CD14-positive monocyte (primary cell): ENCODE results near the gene LRP1B. TPM values are rescaled to one million over a fixed set of nuclear protein-coding genes. Genes with fewer than 3 reads are reported as not detected.

Experiments used
- DNase-seq, 3 donors: peaks; one replicate each; pipeline ENCODE4 v3.0.0-alpha.2; 2011 to 2022
- H2AFZ ChIP-seq: 2 replicates; pipeline ENCODE4 v1.6.0; 2012; ENCODE audit warnings: mild to moderate bottlenecking, low read depth, low read length, inconsistent platforms; ENCODE audit not compliant: insufficient read depth, poor library complexity, severe bottlenecking
- H3K27ac ChIP-seq, 2 donors: 1 replicate in 1 of 2; 2 replicates in 1 of 2; pipeline ENCODE4 v1.5.1; 2012 to 2013; ENCODE audit warnings: low read length in 2 of 2, control low read depth in 1 of 2, inconsistent platforms in 1 of 2, low read depth in 1 of 2, mild to moderate bottlenecking in 1 of 2
- H3K27me3 ChIP-seq, 2 donors: one replicate each; pipeline versions ENCODE4 v1.6.0 to v1.6.1; 2011 to 2013; ENCODE audit warnings: low read length in 2 of 2; ENCODE audit not compliant: control insufficient read depth in 2 of 2, insufficient read depth in 2 of 2
- H3K36me3 ChIP-seq, 2 donors: replicated peaks in 1 of 2; 1 replicate in 1 of 2; 2 replicates in 1 of 2; pipeline versions ENCODE4 v1.5.1 to v1.6.1; 2012 to 2013; ENCODE audit warnings: low read length in 2 of 2, control low read depth in 1 of 2, inconsistent platforms in 1 of 2, mild to moderate bottlenecking in 1 of 2; ENCODE audit not compliant: insufficient read depth in 2 of 2, control insufficient read depth in 1 of 2
- H3K4me1 ChIP-seq, 2 donors: 1 replicate in 1 of 2; 2 replicates in 1 of 2; pipeline versions ENCODE4 v1.5.1 to v1.6.1; 2012 to 2013; ENCODE audit warnings: low read length in 2 of 2, control low read depth in 1 of 2, inconsistent platforms in 1 of 2, mild to moderate bottlenecking in 1 of 2, moderate library complexity in 1 of 2; ENCODE audit not compliant: insufficient read depth in 2 of 2, control insufficient read depth in 1 of 2
- H3K4me2 ChIP-seq: replicated peaks from 2 replicates; pipeline ENCODE3; 2012; ENCODE audit warnings: low read length, moderate library complexity, mild to moderate bottlenecking; ENCODE audit not compliant: poor library complexity, severe bottlenecking; ENCODE audit errors: extremely low read depth
- H3K4me3 ChIP-seq, 3 experiments: fragments of 200-600 bp in 1 of 3; sonication (generic) in 1 of 3; replicated peaks in 1 of 3; 1 replicate in 2 of 3; 2 replicates in 1 of 3; pipeline ENCODE4 v1.5.1; 2011 to 2013; ENCODE audit warnings: low read length in 3 of 3, mild to moderate bottlenecking in 3 of 3, control low read depth in 2 of 3, low read depth in 2 of 3, inconsistent platforms in 1 of 3, moderate library complexity in 1 of 3
- H3K79me2 ChIP-seq: 2 replicates; pipeline ENCODE4 v1.6.0; 2012; ENCODE audit warnings: mild to moderate bottlenecking, control low read depth, inconsistent platforms, low read length, moderate library complexity; ENCODE audit not compliant: insufficient read depth
- H3K9ac ChIP-seq: 2 replicates; pipeline ENCODE4 v1.6.0; 2017; ENCODE audit warnings: low read length, mild to moderate bottlenecking; ENCODE audit not compliant: insufficient read depth, poor library complexity, severe bottlenecking
- H3K9me3 ChIP-seq, 2 donors: replicated peaks in 1 of 2; 1 replicate in 1 of 2; 2 replicates in 1 of 2; pipeline versions ENCODE4 v1.5.1 to v1.6.1; 2012 to 2013; ENCODE audit warnings: low read length in 2 of 2, control low read depth in 1 of 2; ENCODE audit not compliant: control insufficient read depth in 1 of 2, insufficient read depth in 1 of 2
- H4K20me1 ChIP-seq: 2 replicates; pipeline ENCODE4 v1.6.0; 2012; ENCODE audit warnings: mild to moderate bottlenecking, low read length, control low read depth, moderate library complexity; ENCODE audit not compliant: insufficient read depth
- H3K27ac Mint-ChIP-seq, 7 donors: one replicate each; pipeline ENCODE4 v1.8.0; 2020; ENCODE audit warnings: mild to moderate bottlenecking in 7 of 7, mixed read lengths in 7 of 7, moderate library complexity in 6 of 7, inconsistent platforms in 2 of 7
- H3K27me3 Mint-ChIP-seq, 3 donors: one replicate each; pipeline ENCODE4 v1.8.0; 2021 to 2022; ENCODE audit warnings: low read depth in 3 of 3, mild to moderate bottlenecking in 3 of 3, mixed read lengths in 3 of 3, moderate library complexity in 3 of 3, inconsistent platforms in 1 of 3
- H3K36me3 Mint-ChIP-seq, 2 donors: one replicate each; pipeline ENCODE4 v1.8.0; 2020; ENCODE audit warnings: mixed read lengths in 2 of 2, inconsistent platforms in 1 of 2, mild to moderate bottlenecking in 1 of 2
- H3K4me1 Mint-ChIP-seq: one replicate; pipeline ENCODE4 v1.8.0; 2020; ENCODE audit warnings: mild to moderate bottlenecking, mixed read lengths
- H3K4me3 Mint-ChIP-seq, 2 donors: one replicate each; pipeline ENCODE4 v1.8.0; 2020; ENCODE audit warnings: mild to moderate bottlenecking in 2 of 2, mixed read lengths in 2 of 2, moderate library complexity in 1 of 2
- H3K9me3 Mint-ChIP-seq, 7 donors: one replicate each; pipeline ENCODE4 v1.8.0; 2020 to 2022; ENCODE audit warnings: mixed read lengths in 7 of 7, mild to moderate bottlenecking in 6 of 7, moderate library complexity in 6 of 7, inconsistent platforms in 2 of 7
- CTCF ChIP-seq: fragments of 200-600 bp; IDR thresholded peaks from one replicate; pipeline ENCODE4 v1.8.0; 2022; ENCODE audit warnings: antibody characterized with exemption, mild to moderate bottlenecking
- WGBS: methylation state at CpG from one replicate; pipeline ENCODE4 v1.1.5; 2013; ENCODE audit warnings: missing lambda C conversion rate; ENCODE audit not compliant: insufficient coverage; 5-methylcytosine and 5-hydroxymethylcytosine counted together
- intact Hi-C, 2 donors: fragments of 100-400 bp; cut with micrococcal nuclease; formaldehyde crosslinking; loops; one replicate each; pipeline versions ENCODE4 v1.15.0 to v1.15.1; 2023
- polyA plus RNA-seq, 3 donors: library from polyadenylated mRNA; depleted of rRNA in 1 of 3; unstranded in 2 of 3; stranded (reverse) in 1 of 3; fragments of 300-500 nt in 2 of 3; fragments of >200 nt in 1 of 3; fragmentation: Illumina TruSeq in 2 of 3; gene quantifications; 1 replicate in 2 of 3; 2 replicates in 1 of 3; pipeline ENCODE4 v1.2.3, GENCODE V29; 2012 to 2021

Gene LRP1B
- polyA plus RNA-seq, 3 donors: not detected

DNA sequence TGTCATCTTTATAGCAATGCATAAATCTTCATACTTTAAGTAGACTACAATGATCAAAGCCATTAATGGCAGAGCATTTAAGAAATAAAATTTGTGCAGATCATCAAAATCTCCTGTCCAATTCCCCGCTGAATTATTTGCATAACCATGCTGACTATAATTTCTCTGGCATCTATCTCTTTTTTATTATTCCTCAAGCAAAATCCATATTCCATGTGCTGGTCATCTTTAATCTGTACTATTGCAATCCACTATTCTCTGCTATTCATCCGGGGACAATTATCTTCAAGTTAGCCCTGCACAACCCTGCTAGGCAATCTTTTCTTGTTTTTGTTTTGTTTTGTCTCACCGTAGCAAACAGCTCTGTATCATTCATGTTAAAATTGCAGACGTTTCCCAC lies 1881.0 kb downstream of the LRP1B start:
- no peak for TF ChIP-seq CTCF
- Histone ChIP-seq H3K9ac (no peak overlapping the region), H3K4me1 (no peaks in the 10 kb centered on the region), H4K20me1 (no peaks in the 10 kb centered on the region), H3K27me3 (no peaks in the 10 kb centered on the region), H3K27ac (no peak overlapping the region), H3K4me2 (no peak overlapping the region), H3K9me3 (no peaks in the 10 kb centered on the region), H2AFZ (no peak overlapping the region), H3K36me3 (no peaks in the 10 kb centered on the region), H3K4me3 (no peak overlapping the region), H3K79me2 (no peaks in the 10 kb centered on the region)
- Mint-ChIP-seq H3K9me3 (no peaks in the 10 kb centered on the region), H3K27ac (no peak overlapping the region), H3K36me3 (no peaks in the 10 kb centered on the region), H3K4me1 (no peaks in the 10 kb centered on the region), H3K4me3 (no peak overlapping the region), H3K27me3 (no peaks in the 10 kb centered on the region)
- intact Hi-C loops: no loop called here
- WGBS: 91% methylated on average over 2 of the region's 4 CpGs
- DNase-seq: no peak

DNA sequence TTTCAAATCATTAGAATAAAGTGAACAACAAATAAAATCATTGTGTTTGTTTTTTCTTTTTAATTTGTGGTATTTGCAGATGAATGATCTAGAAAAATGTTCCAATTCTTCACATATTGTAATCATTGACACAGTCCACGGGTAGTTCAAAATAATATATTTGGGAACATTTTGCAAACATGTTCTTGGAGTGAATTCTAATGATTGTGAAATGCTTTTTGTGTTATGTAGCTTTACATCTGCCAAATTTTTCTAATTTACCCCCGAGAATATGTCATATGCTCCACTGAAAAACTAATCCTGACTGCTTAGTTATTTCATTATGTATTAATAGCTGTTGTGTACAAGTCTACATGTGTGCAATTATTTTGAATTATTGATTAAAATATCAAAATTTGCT lies 1882.2 kb downstream of the LRP1B start:
- H3K9ac ChIP-seq: no peak overlapping the region
- H3K27ac Mint-ChIP-seq: no peak overlapping the region
- no peak overlapping the region for H3K4me3 ChIP-seq
- no peak overlapping the region for H3K27ac ChIP-seq
- H3K4me3 Mint-ChIP-seq: no peak overlapping the region
- H3K27me3 Mint-ChIP-seq: no peaks in the 10 kb centered on the region
- H3K4me1 Mint-ChIP-seq: no peaks in the 10 kb centered on the region
- H3K27me3 ChIP-seq: no peaks in the 10 kb centered on the region
- H2AFZ ChIP-seq: no peak overlapping the region
- no peak for TF ChIP-seq CTCF
- intact Hi-C loops: no loop called here
- WGBS: no CpG with 5 or more reads among the region's 2 CpGs
- H3K9me3 Mint-ChIP-seq: no peaks in the 10 kb centered on the region
- no peaks in the 10 kb centered on the region for H3K36me3 ChIP-seq
- H3K36me3 Mint-ChIP-seq: no peaks in the 10 kb centered on the region
- H3K4me2 ChIP-seq: no peak overlapping the region
- H3K79me2 ChIP-seq: no peaks in the 10 kb centered on the region
- no peaks in the 10 kb centered on the region for H4K20me1 ChIP-seq
- H3K9me3 ChIP-seq: no peaks in the 10 kb centered on the region
- DNase-seq: no peak
- no peaks in the 10 kb centered on the region for H3K4me1 ChIP-seq
